IPS-15b (cell line): ENCODE data around the gene CKB.

Experiments used
- H3K27me3 ChIP-seq: one replicate; pipeline ENCODE4 v1.6.1; 2013; ENCODE audit warnings: low read length; ENCODE audit not compliant: control insufficient read depth, insufficient read depth
- H3K36me3 ChIP-seq: one replicate; pipeline ENCODE4 v1.6.1; 2013; ENCODE audit warnings: low read length; ENCODE audit not compliant: control insufficient read depth, insufficient read depth
- H3K4me1 ChIP-seq: one replicate; pipeline ENCODE4 v1.6.1; 2013; ENCODE audit warnings: mild to moderate bottlenecking, low read length; ENCODE audit not compliant: control insufficient read depth, insufficient read depth
- H3K4me3 ChIP-seq: one replicate; pipeline ENCODE4 v1.5.1; 2013; ENCODE audit warnings: low read depth, low read length
- H3K9ac ChIP-seq: one replicate; pipeline ENCODE4 v1.6.1; 2013; ENCODE audit warnings: low read depth, mild to moderate bottlenecking, low read length
- H3K9me3 ChIP-seq: one replicate; pipeline ENCODE4 v1.6.1; 2013; ENCODE audit warnings: mild to moderate bottlenecking, low read length; ENCODE audit not compliant: control insufficient read depth, insufficient read depth

Gene CKB

GRCh38 chr14:103558071-103558882, 35.6 kb upstream of the CKB start:
- Histone ChIP-seq H3K36me3 (peaks cover 6% of the 10 kb centered on the region), H3K9me3 (no peaks in the 10 kb centered on the region), H3K9ac (no peak overlapping the region), H3K4me3 (no peak overlapping the region), H3K4me1 (no peaks in the 10 kb centered on the region), H3K27me3 (no peaks in the 10 kb centered on the region)

DNA sequence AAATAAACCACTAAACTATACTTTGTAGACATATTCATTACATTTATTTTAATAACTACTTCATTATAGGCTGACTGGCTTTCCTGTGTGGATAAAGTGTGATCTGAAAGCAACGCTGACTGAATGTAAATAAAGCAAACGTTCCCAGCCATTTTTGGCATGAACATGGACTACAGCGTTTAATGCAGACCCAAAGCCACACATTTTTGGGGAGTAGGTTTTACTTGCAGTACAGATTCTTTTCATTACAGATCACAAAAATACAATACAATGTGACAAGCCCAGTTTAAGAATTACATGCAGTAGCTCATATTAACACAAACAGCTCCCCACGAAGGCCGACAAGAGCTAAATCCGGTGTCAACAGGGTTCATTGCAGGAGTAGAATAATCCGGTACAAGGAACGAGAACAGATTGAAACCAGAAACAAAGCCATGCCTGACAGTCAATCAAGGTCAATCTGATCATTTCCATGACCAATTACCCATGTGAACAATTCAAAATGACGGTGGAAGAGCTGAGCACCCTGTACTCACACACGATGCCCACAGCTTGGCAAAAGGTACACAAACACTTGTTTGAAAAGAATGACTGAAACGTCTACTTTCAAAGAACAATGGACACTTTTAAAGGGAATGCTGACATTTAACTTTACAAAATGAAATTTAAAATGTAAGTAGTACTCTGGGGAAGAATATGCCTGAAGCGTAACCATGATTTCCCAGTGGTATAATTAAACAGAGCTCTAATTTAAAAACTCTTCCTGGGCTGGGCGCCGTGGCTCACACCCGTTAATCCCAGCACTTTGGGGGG, 34.5 kb upstream of the CKB start:
- H3K4me1 ChIP-seq, result no peaks in the 10 kb centered on the region

GRCh38 chr14:103555559-103556337, 33.1 kb upstream of the CKB start:
- H3K9me3 ChIP-seq, result no peaks in the 10 kb centered on the region
- H3K9ac ChIP-seq, result no peak overlapping the region
- H3K27me3 ChIP-seq, result no peaks in the 10 kb centered on the region
- H3K36me3 ChIP-seq, result peaks cover 6% of the 10 kb centered on the region
- H3K4me3 ChIP-seq, result no peak overlapping the region
- no peaks in the 10 kb centered on the region for H3K4me1 ChIP-seq

More for the DNA sequence above, 34.5 kb upstream of the CKB start:
- H3K36me3 ChIP-seq, result peaks cover 6% of the 10 kb centered on the region
- no peaks in the 10 kb centered on the region for H3K9me3 ChIP-seq
- H3K4me3 ChIP-seq, result no peak overlapping the region
- H3K27me3 ChIP-seq, result no peaks in the 10 kb centered on the region
- H3K9ac ChIP-seq, result no peak overlapping the region

DNA sequence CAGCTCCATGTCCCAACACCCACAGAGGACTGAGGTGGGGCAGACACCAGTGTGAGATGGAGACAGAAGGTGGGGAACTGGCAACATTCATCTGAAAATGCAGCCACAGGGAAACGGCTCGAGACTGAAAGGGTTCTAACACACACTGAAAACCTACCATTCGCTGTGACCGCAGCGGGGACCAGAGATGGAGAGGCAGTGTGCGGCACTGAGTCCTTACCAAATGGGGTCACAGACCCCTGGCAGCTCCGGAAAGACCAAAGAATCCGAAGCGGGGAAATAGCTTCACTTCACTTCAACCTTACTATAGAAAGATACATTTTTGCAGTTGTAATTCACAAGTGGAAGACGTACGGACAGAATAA, 30.2 kb upstream of the CKB start:
- Histone ChIP-seq H3K9me3 (no peaks in the 10 kb centered on the region), H3K4me1 (no peaks in the 10 kb centered on the region), H3K36me3 (no peaks in the 10 kb centered on the region), H3K9ac (no peak overlapping the region), H3K27me3 (no peaks in the 10 kb centered on the region), H3K4me3 (no peak overlapping the region)

GRCh38 chr14:103552011-103552845, 29.6 kb upstream of the CKB start:
- Histone ChIP-seq H3K4me1 (no peaks in the 10 kb centered on the region), H3K4me3 (no peak overlapping the region), H3K36me3 (no peaks in the 10 kb centered on the region), H3K9me3 (no peaks in the 10 kb centered on the region), H3K9ac (no peak overlapping the region), H3K27me3 (no peaks in the 10 kb centered on the region)

- Histone ChIP-seq H3K4me1 (no peaks in the 10 kb centered on the region), H3K27me3 (no peaks in the 10 kb centered on the region), H3K9ac (no peak overlapping the region), H3K4me3 (no peak overlapping the region), H3K9me3 (no peaks in the 10 kb centered on the region), H3K36me3 (no peaks in the 10 kb centered on the region)
These were observed 28.7 kb upstream of the CKB start for GRCh38 chr14:103551338-103551762.

GRCh38 chr14:103550451-103551337, 28.1 kb upstream of the CKB start:
- H3K9ac ChIP-seq, result no peak overlapping the region
- H3K4me3 ChIP-seq, result no peak overlapping the region
- H3K9me3 ChIP-seq, result no peaks in the 10 kb centered on the region
- no peaks in the 10 kb centered on the region for H3K36me3 ChIP-seq
- no peaks in the 10 kb centered on the region for H3K4me1 ChIP-seq
- H3K27me3 ChIP-seq, result no peaks in the 10 kb centered on the region

- Histone ChIP-seq H3K36me3 (no peaks in the 10 kb centered on the region), H3K9ac (no peak overlapping the region), H3K4me1 (peaks cover under 1% of the 10 kb centered on the region), H3K27me3 (no peaks in the 10 kb centered on the region), H3K4me3 (no peak overlapping the region), H3K9me3 (no peaks in the 10 kb centered on the region)
These were observed 27.0 kb upstream of the CKB start for GRCh38 chr14:103549361-103550311.

DNA sequence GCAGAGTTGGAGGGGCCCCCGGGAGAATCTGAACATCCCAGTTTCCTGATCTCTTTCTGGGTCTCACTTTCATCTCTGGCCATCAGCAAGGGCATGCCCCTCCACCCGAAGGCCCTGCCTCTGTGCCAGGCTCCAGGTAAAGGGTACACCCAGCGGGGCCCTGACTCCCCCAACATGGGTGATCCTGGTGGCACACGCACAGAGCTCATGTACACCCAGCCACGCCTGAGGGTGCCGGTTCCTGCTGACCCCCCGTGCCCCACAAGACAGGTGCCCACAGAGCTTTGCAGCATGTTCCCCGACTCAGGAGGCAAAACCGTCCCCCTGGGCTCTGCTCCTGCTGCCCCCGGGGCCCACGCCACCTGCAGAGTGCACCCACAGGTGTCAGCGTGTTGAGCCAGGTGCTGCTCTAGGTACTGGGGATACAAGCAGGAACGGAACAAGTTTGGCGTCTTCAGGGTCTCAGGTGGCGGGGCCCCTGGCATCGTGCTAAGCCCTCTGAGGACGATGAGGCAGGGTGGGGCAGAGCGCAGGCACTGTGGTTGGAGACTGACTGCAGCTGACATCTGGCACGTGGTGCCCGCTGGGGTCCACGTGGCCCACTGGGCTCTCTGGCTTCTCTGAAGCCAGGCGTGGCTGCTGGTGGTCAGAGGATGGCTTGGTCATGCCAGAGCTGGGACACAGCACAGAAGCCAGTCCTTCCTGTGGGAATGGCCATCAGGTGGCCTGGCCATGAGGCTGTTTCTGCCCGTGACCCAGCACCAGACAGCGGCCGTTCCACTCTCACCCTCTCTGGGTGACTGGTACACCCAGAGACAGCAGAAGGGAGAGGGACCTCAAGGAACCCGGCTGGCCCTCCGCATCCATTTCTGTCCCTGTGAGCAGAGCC, 26.1 kb upstream of the CKB start:
- Histone ChIP-seq H3K4me3 (no peak overlapping the region), H3K9me3 (no peaks in the 10 kb centered on the region), H3K27me3 (no peaks in the 10 kb centered on the region), H3K9ac (no peak overlapping the region), H3K4me1 (peaks cover 5% of the 10 kb centered on the region), H3K36me3 (peaks cover 1% of the 10 kb centered on the region)
